Stomach (tissue), 4 donors: ENCODE measurements around the gene CDYL.

Source experiments
- CTCF ChIP-seq, 7 experiments: fragments of 450-650 bp in 4 of 7; fragments of 200-600 bp in 3 of 7; sonication (generic) in 3 of 7; IDR thresholded peaks; one replicate each; pipeline ENCODE4 v1.5.1; 2016 to 2019; ENCODE audit warnings: antibody characterized with exemption in 7 of 7, control low read depth in 2 of 7, mild to moderate bottlenecking in 1 of 7
- EP300 ChIP-seq: sonication (generic); formaldehyde crosslinking; IDR thresholded peaks from one replicate; pipeline ENCODE4 v1.6.1; 2017; ENCODE audit warnings: antibody characterized with exemption
- POLR2A ChIP-seq, 4 donors: fragments of 450-650 bp; IDR thresholded peaks; one replicate each; pipeline ENCODE4 v1.6.1; 2016; ENCODE audit warnings: antibody characterized with exemption in 4 of 4, control low read depth in 2 of 4, mild to moderate bottlenecking in 1 of 4, moderate library complexity in 1 of 4

DNA sequence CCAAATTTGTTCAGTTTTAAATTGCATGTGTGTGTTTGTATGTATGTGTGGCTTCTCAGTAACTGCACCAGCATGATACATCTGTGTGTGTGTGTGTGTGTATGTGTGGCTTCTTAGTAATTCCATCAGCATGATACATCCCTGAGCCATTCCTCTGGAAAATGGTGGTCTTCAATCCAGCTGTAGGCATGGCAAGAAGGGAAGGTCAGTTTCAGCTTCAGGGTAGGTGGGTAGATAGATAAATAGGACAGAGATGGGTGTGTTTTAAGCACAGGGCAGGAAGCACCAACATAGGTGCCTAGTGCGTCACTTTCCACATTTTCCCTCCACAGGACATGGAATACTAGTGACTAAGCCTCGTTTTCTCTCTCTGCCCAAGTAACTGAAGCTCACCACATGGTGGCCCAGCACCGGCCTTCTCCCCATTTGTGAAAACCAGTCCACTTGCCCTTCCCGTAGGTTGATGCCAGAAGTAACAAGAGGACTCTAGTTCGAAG, 144.8 kb downstream of the CDYL start:
- no peak for TF ChIP-seq POLR2A (IDR thresholded peaks at IDR 0.05)
- no peak for TF ChIP-seq CTCF (IDR thresholded peaks at IDR 0.05)
- no peak for TF ChIP-seq EP300
